ENCODE data around the gene ANKRD10.
A peak's percentile ranks its signal among the peaks of the same experiment; 100 is the strongest.

The ANKRD10 gene

GRCh38 chr13:110885966-110886869 lies 28.7 kb downstream of the ANKRD10 start:
- DNase-seq (ENCODE audit: low read depth, low spot score): no peak

- no peak for DNase-seq (ENCODE audit: low read depth, low spot score)
Observed at GRCh38 chr13:110885516-110885915, 29.4 kb downstream of the ANKRD10 start.

- no peak for DNase-seq (ENCODE audit: low read depth, low spot score)
Observed at GRCh38 chr13:110884517-110884916, 30.4 kb downstream of the ANKRD10 start.

- DNase-seq (ENCODE audit: low read depth, low spot score): no peak
Observed at GRCh38 chr13:110883542-110883941, 31.3 kb downstream of the ANKRD10 start.

- no peak for DNase-seq (ENCODE audit: low read depth, low spot score)
Observed at GRCh38 chr13:110882972-110883371, 31.9 kb downstream of the ANKRD10 start.

GRCh38 chr13:110881839-110882627 lies 32.8 kb downstream of the ANKRD10 start:
- DNase-seq (ENCODE audit: low read depth, low spot score): no peak

- DNase-seq (ENCODE audit: low read depth, low spot score): no peak
Observed at GRCh38 chr13:110880627-110881026, 34.2 kb downstream of the ANKRD10 start.

- DNase-seq (ENCODE audit: low read depth, low spot score): no peak
Observed at GRCh38 chr13:110879482-110879881, 35.4 kb downstream of the ANKRD10 start.

GRCh38 chr13:110877737-110878258 lies 37.1 kb downstream of the ANKRD10 start:
- DNase-seq (ENCODE audit: low read depth, low spot score): no peak

- no peak for DNase-seq (ENCODE audit: low read depth, low spot score)
Observed at GRCh38 chr13:110876609-110877008, 38.3 kb downstream of the ANKRD10 start.

- no peak for DNase-seq (ENCODE audit: low read depth, low spot score)
Observed at GRCh38 chr13:110875241-110875640, 39.6 kb downstream of the ANKRD10 start.

- no peak for DNase-seq (ENCODE audit: low read depth, low spot score)
Observed at GRCh38 chr13:110874508-110874960, 40.3 kb downstream of the ANKRD10 start.

- no peak for DNase-seq (ENCODE audit: low read depth, low spot score)
Observed at GRCh38 chr13:110873639-110874507, 41.0 kb downstream of the ANKRD10 start.

- DNase-seq (ENCODE audit: low read depth, low spot score): no peak
Observed at GRCh38 chr13:110872768-110873638, 41.9 kb downstream of the ANKRD10 start.

GRCh38 chr13:110872034-110872767 lies 42.7 kb downstream of the ANKRD10 start:
- DNase-seq (ENCODE audit: low read depth, low spot score): no peak

GRCh38 chr13:110869805-110870706 lies 44.8 kb downstream of the ANKRD10 start:
- peak; percentile 98 for DNase-seq (ENCODE audit: low read depth, low spot score)

GRCh38 chr13:110869231-110869804 lies 45.6 kb downstream of the ANKRD10 start:
- DNase-seq (ENCODE audit: low read depth, low spot score): no peak

GRCh38 chr13:110868720-110869119 lies 46.1 kb downstream of the ANKRD10 start:
- no peak for DNase-seq (ENCODE audit: low read depth, low spot score)
